NCI-H1436 treated with DMSO at 0.1 percent for 48 hours (cell line): Measurements from ENCODE around the gene LIPI.
"Not testable (repeated sequence)": the region's sequence is repeated elsewhere in the genome, so short reads cannot be mapped to it uniquely, and the experiment has no call there.

Source experiments
- DNase-seq: peaks from one replicate; lab custom pipeline; 2025; lab: John Stamatoyannopoulos, UW

LIPI gene

GRCh38 chr21:14116080-14116481 lies 94.7 kb downstream of the LIPI start:
- DNase-seq: no peak

- DNase-seq: no peak
These were observed 95.1 kb downstream of the LIPI start for GRCh38 chr21:14115646-14116045.

- DNase-seq: no peak
These were observed 96.5 kb downstream of the LIPI start for GRCh38 chr21:14114251-14114650.

GRCh38 chr21:14104564-14104963 lies 106.2 kb downstream of the LIPI start:
- not testable (repeated sequence) for DNase-seq

- no peak for DNase-seq
These were observed 111.2 kb downstream of the LIPI start for GRCh38 chr21:14099570-14099969.

- no peak for DNase-seq
These were observed 112.8 kb downstream of the LIPI start for GRCh38 chr21:14097881-14098499.

GRCh38 chr21:14096577-14096976 lies 114.2 kb downstream of the LIPI start:
- DNase-seq: no peak

GRCh38 chr21:14096172-14096571 lies 114.6 kb downstream of the LIPI start:
- no peak for DNase-seq

- DNase-seq: no peak
These were observed 115.7 kb downstream of the LIPI start for GRCh38 chr21:14095056-14095455.

GRCh38 chr21:14092834-14093560 lies 117.8 kb downstream of the LIPI start:
- no peak for DNase-seq

GRCh38 chr21:14090184-14090583 lies 120.6 kb downstream of the LIPI start:
- DNase-seq: not testable (repeated sequence)

- DNase-seq: no peak
These were observed 122.4 kb downstream of the LIPI start for GRCh38 chr21:14088391-14088790.

- no peak for DNase-seq
These were observed 124.2 kb downstream of the LIPI start for GRCh38 chr21:14086553-14086952.

- DNase-seq: no peak
These were observed 126.1 kb downstream of the LIPI start for GRCh38 chr21:14084701-14085100.

GRCh38 chr21:14084068-14084501 lies 126.7 kb downstream of the LIPI start:
- DNase-seq: no peak

GRCh38 chr21:14080764-14081096 lies 130.0 kb downstream of the LIPI start:
- DNase-seq: no peak

GRCh38 chr21:14080040-14080763 lies 130.6 kb downstream of the LIPI start:
- DNase-seq: no peak

GRCh38 chr21:14078746-14079375 lies 131.9 kb downstream of the LIPI start:
- DNase-seq: no peak

GRCh38 chr21:14076143-14076806 lies 134.5 kb downstream of the LIPI start:
- DNase-seq: no peak

- DNase-seq: no peak
These were observed 135.2 kb downstream of the LIPI start for GRCh38 chr21:14075346-14076142.

GRCh38 chr21:14074177-14074576 lies 136.6 kb downstream of the LIPI start:
- DNase-seq: no peak
